GM20000 (cell line): ENCODE results near the gene PLD1.

Source experiments
- DNase-seq: peaks from one replicate; pipeline ENCODE4 v3.0.0; 2012; ENCODE audit warnings: low spot score
- TF ChIP-seq, protein P1 (sequence below): IDR thresholded peaks from 2 replicates; pipeline ENCODE4 v1.5.1; 2012; ENCODE audit warnings: mild to moderate bottlenecking, control low read depth; ENCODE audit errors: extremely low read depth, missing control alignments

PLD1 gene

GRCh38 chr3:171684221-171684620 lies 126.1 kb downstream of the PLD1 start:
- TF ChIP-seq, protein P1, sequence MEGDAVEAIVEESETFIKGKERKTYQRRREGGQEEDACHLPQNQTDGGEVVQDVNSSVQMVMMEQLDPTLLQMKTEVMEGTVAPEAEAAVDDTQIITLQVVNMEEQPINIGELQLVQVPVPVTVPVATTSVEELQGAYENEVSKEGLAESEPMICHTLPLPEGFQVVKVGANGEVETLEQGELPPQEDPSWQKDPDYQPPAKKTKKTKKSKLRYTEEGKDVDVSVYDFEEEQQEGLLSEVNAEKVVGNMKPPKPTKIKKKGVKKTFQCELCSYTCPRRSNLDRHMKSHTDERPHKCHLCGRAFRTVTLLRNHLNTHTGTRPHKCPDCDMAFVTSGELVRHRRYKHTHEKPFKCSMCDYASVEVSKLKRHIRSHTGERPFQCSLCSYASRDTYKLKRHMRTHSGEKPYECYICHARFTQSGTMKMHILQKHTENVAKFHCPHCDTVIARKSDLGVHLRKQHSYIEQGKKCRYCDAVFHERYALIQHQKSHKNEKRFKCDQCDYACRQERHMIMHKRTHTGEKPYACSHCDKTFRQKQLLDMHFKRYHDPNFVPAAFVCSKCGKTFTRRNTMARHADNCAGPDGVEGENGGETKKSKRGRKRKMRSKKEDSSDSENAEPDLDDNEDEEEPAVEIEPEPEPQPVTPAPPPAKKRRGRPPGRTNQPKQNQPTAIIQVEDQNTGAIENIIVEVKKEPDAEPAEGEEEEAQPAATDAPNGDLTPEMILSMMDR, result no peak
- DNase-seq, result no peak

- DNase-seq, result no peak
- TF ChIP-seq, protein P1, result no peak
These were observed 127.5 kb downstream of the PLD1 start for GRCh38 chr3:171682743-171683142.

DNA sequence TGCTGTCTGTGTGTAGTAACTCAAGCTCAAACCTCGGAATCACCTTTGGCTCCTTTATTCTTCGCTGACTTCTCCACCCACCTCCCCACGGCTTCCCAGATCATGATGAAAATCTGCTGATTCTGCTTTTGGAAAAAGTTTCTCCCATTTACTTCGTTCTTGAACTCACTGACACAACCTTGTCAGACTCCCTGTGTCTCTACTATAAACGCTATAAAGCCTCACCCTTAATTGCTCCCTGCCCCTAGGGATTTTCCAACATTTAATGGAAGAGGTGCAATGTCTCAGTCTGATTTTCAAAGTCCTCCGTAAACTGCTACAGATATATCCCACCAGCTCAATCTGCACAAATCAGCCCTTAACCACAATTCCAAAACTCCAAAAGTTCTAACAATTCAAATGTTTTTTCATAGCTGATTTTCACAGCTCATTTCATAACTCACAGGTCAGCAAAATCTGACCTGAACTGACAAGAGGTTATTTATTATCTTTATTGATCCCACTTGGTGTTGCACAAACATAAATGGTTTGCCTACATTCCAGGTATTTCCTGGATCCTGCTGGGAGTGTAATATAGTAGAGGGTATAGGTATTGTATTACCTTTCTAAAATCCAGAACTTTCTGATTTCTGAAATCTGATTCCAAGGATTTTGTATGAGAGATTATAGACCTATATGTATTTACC lies 129.4 kb downstream of the PLD1 start:
- TF ChIP-seq, protein P1, result no peak
- no peak for DNase-seq

DNA sequence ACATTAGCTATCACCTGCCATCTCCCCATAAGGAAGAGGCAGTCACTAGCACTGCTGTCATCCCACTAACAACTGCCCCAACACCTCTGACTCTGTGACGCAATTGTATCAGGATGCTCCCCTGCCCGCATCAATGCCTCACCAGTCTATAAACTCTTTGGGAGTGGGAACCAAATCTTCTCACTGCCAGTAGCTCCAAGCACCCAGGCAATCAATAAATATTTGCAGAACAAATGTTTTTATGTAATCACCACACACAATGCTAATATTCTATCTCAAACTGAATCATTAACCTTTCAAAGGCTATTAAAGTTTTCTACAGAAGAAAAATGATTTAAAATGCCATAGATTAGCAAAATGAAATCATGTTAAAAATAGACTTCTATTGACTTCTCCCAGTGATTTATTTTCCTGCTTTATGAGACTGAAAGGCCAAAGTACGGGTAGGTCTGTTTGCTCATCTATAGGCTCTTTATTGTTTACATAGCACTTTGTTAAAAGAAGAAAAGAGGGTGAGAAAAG lies 131.3 kb downstream of the PLD1 start:
- TF ChIP-seq, protein P1, result no peak
- DNase-seq, result no peak

DNA sequence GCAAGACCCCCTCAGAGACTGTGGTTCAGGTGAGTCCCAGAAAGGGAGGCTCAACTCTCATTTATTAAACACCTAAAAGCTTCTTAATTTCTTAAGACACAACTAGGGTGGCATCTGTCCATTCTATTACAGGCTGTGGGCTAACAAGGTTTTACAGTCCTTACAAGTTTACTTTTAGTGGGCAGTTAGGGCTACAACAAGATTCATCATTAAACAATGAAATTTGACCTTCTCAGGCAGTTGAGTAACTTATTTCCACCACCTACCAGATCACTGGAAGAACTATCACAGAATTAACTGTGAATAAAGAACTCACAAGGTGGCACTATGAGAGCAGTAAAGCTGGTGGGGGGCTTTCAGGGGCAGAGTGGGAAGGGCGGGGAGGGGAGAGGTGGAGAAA lies 132.6 kb downstream of the PLD1 start:
- TF ChIP-seq, protein P1, result no peak
- DNase-seq, result no peak

DNA sequence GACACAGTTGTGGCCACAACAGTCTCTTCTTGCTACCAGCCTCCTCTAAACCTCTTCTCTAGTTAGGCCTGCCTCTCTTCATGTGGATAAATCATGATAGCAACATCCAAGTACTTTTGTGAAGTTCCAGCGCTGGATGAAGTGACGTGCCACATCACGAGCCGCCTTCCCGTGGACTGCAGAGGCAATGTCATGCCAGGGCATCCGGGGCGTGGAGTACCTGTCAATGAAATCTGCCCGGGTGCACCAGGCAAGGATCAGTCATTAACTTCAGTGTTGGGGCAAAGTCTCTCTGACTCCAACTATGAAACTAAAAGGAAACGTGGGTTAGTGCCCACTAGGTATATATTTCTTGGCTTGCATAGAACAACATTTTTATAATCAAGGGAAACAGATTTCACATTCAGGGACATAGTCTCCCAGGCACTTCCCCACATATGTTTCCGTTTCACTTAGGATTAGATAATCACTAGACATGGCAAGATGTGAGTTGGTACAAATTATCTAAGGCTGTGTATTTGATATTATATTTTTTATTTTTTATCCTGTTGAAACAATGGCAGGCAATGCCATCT lies 133.6 kb downstream of the PLD1 start:
- TF ChIP-seq, protein P1, result no peak
- DNase-seq, result no peak

- no peak for DNase-seq
- TF ChIP-seq, protein P1, result no peak
These were observed 136.3 kb downstream of the PLD1 start for GRCh38 chr3:171673951-171674350.
